Peyer's patch (tissue), 4 donors: ENCODE data around the gene SPDEF.

Experiments
- CTCF ChIP-seq, 6 experiments: fragments of 450-650 bp in 4 of 6; fragments of 200-600 bp in 2 of 6; sonication (generic) in 1 of 6; IDR thresholded peaks; one replicate each; pipeline ENCODE4 v1.5.1; 2017 to 2019; ENCODE audit warnings: antibody characterized with exemption in 6 of 6, mild to moderate bottlenecking in 3 of 6, moderate library complexity in 1 of 6
- POLR2A ChIP-seq, 2 donors: fragments of 450-650 bp; IDR thresholded peaks; one replicate each; pipeline ENCODE4 v1.5.1; 2017; ENCODE audit warnings: antibody characterized with exemption in 2 of 2, mild to moderate bottlenecking in 2 of 2, moderate library complexity in 2 of 2

- no peak for TF ChIP-seq CTCF (IDR thresholded peaks at IDR 0.05)
- no peak for TF ChIP-seq POLR2A (IDR thresholded peaks at IDR 0.05)
Observed at GRCh38 chr6:34596798-34597197, 40.7 kb upstream of the SPDEF start.
